Kasumi-1 (cell line): Measurements from ENCODE around the gene APAF1.
"Not testable (repeated sequence)": the region's sequence is repeated elsewhere in the genome, so short reads cannot be mapped to it uniquely, and the experiment has no call there.

Experiments
- DNase-seq, 2 experiments: peaks; one replicate each; lab custom pipeline; 2025; lab: John Stamatoyannopoulos, UW

Gene APAF1

DNA sequence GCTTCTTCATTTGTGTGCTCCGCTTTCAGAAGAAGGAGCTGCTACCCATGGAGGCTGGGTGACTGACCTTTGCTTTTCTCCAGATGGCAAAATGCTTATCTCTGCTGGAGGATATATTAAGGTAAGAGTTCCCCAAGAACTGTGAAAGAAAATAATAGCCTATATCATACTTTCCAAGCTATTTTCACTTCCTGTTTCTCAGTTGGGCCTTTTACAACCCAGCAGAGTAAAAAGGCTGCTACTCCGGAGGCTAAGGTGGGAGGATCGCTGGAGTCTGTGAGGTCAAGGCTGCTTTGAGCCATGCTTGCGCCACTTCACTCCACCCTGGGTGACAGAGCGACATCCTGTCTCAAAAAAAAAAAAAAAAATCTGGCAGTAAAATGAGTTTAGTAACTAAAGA is 82.1 kb downstream of the APAF1 start:
- no peak for DNase-seq

DNA sequence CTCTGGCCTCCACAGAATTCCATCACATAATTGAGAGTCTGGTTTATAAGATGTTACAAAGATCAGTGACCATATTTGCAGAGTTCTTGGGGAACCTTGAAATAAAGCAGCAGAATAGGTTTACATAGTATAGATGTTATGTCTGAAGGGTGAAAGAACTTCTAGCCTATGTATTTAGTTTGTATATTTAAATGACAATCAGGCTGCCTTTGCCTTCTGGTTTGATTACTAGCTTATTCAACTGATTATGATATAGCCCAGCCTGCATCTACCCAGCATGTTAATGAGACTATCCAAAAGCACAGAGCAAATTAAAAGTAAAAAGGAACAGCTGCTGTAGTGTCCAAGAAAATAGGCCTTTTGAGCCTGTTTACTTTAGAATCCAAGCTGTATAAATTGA is 85.3 kb downstream of the APAF1 start:
- no peak for DNase-seq

DNA sequence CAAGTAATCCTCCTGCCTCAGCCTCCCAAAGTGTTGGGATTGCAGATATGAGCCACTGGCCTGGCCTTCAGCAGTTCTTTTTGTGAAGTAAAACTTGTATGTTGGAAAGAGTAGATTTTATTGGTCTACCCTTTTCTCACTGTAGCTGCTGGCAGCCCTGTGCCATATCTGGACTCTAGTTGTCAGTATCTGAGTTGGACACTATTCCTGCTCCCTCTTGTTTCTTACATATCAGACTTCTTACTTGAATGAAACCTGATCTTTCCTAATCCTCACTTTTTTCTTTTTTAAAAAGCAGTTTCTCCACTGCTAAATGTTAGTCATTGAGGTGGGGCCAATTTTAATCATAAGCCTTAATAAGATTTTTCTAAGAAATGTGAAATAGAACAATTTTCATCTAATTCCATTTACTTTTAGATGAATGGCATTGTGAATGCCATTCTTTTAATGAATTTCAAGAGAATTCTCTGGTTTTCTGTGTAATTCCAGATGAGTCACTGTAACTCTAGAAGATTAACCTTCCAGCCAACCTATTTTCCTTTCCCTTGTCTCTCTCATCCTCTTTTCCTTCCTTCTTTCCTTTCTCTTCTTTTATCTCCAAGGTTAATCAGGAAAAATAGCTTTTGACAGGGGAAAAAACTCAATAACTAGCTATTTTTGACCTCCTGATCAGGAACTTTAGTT is 88.7 kb downstream of the APAF1 start:
- DNase-seq, result no peak

DNA sequence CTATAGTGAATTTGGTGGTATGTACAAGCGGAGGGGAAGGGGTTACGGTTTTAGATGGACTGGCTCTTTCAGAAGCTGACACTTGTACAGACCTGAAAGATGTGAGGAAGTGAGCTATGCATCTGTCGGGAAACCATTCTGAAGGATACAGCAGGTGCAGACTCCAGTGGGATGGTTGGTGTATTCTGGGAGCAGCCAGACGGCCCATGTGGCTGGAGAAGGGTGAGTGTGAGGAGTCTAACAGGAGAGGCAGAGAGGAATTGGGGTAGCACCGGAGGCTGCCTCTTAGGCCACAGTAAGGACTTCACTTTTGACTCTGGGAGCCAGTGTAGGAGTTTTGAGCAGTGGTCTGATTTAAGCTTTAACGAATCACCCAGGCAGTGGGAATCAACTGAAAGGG is 90.7 kb downstream of the APAF1 start:
- DNase-seq, result no peak

DNA sequence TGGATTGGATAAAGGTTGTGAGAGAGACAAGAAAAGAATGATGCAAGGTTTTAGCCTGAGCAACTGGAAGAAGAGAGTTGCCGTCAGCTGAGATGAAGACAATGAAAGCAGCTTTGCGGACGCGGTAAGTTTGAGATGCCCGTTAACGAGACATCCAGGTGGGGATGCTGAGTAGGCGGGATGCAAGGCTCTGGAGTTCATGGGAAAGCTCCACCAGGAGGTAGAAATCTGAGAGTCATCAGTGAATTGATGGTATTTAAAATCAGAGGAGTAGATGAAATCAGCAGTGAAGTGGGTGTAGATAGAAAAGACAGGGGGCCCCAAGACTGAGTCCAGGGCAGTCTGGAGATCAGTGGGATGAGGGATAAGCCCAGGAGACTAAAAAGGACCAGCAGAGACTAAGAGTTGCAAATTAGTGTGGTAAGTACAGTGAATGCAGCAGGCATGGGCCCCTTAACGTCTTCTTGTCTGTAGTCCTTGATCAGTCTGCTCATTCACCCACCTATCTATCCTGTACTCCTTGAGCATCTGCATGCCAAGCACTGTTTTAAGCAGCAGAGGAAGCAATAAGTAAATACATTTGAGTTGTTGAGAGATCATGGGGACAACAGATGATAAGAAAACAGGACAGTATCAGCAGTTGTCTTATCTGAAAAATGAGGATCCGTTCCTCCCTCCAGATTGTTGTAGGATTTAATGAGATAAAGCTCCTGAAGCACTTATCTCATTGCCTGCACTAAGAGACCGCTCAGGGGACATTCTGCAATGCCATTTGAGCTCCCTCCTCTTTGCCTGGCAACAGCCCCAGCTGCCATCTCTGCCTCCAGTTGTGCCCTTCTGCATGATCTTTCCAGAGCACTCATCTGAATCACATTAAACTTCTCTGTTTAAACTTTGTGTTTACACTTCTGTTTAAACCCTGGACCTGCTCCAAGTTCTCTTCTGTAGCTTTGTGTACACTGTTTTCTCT is 91.5 kb downstream of the APAF1 start:
- no peak for DNase-seq

DNA sequence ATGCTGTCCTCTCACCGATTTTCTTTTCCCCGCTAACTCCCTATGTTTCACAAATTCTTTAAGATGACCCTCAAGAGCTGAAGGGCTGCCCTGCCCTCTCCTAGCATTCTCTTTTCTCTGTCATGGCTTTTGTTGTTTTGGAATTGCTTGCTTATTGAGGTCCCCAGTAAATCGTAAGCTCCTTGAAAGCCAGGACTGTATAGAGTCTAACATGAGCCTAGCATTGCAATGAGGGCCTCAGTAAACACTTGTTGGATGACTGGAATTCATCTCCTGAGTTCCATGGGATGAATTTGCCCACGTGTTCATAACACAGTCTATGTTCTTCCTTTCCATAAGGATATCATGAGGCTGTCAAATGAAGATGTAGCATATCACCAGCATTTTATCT is 92.2 kb downstream of the APAF1 start:
- DNase-seq, result no peak

DNA sequence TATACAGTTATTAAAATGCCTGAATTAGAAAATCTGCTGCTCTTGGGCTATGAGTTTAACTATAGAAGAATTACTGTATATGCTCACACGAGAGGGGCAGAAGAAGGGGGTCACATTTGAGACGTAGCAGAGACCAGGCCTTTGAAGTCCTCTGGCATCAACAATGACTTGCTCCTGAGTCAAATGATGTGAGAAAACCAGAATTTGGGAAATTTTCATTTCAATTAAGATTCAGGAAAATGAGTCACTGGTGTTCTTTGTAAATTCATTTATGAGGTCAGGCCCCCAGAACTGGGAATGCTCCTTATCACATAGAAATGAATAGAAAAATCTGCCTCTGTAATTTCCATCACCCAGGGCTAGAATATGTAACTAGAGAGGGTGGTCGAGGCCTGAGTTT is 92.9 kb downstream of the APAF1 start:
- no peak for DNase-seq

DNA sequence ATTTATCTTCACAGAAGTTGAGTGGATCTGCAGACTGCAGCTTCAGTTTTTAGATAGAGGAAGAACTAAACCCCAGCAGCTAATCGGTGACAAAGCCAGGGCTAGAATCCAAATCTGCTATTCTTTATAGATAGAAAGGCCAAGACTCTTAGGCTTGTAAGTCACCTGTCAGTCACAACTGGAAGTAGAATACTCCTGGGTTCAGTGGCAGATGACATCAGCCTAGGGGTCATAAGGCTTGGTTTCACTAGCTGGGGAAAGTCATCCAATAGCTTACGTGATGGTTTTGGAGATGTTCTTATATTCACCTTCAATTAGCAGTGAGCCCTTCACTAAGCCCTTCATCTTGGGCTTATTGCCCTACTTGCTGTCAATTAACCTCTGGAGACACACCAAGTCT is 93.4 kb downstream of the APAF1 start:
- no peak for DNase-seq

DNA sequence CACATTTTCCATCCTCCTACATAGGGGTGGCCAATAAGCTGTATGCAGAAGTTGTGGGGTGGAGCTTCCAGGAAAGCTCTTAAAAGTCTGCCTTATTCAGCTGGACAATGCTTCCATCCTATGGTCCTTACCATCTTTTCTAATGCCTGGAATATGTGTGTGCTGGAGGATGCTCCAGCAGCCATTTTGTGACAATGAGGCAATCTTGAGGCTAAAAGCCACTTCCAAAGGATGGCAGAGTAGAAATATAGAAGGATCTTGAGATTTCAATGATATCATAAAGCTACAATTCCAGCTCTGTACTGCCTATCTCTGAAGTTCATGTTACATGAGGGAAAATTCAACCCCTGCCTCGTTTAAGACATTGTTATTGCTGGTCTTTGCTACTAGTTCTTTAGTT is 95.7 kb downstream of the APAF1 start:
- no peak for DNase-seq

DNA sequence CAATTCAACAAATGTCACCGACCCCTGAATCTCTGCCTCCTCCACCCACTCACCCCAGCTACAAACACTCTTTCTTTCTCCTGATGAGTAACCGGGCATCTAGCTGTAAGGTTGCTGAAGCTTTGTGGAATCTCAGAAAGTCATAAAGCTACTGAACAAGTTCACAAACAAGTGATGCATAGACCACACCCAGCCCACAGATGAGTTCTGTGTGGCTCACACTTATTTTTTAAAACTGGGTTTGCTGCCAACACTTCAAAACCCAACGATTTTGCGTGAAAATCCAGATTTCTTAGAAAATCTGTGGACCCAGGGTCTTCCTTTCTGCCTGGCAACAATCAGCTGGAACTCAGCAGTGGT is 96.1 kb downstream of the APAF1 start:
- DNase-seq, result no peak

DNA sequence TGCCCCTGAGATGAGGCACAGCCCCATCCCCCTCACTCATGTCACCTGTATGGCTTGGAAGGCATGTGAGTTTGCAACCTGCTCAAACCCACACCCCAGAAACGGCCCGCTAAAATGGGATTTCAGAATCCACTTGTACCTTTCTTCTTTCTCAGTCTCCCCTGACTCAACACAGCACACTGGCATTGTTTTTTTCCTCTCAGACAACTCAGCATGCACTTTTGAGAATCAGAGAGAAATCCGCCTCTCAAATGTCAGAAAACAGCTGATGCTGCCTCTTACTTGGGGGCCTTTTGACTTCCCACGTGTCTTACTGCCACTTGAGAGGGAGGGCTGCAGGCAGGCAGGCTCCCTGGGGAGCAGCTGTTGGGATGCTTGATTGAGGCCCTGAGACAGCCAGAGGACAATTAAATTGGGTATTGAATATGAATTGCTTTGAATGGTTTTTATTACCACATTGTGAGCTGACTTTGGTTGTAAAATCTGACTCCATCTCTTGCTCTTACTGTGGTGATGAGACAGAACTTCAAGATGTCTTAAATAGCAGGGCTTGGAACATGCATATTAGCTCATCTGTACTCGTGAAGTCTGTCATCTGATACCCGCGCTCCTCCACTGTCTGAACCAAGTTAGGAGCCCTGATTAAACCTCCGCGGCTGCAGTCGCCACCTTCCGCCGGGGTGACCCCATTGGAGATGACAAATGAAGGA is 96.6 kb downstream of the APAF1 start:
- DNase-seq, result no peak

DNA sequence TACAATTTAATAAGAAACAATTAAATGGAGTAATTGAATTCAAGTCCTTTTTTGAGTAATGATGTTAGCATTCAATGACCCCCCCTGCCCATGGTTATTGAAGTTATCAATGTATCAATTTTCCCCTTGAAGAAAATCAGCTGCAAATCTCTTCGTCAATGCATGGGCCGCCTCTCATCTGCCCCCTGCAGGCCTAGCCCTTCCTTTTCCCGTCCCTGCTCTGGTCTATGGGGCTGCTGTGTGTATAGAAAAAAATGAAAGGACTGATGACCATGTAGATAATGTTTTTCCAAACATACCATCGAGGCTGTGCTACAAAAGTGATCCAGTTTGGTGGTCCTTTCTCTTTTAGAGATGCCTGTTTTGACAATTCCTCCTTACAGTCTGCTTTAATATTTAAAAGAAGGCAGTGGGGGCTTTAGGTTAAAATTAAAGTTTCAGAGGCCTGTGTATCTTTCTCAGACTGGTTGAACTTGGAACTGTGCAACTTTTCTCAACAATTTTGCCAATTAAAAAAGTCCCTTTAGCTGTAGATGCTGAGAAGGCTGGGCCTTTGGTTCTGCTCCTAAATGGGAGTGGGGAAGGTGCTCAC is 98.4 kb downstream of the APAF1 start:
- DNase-seq, result peak; percentile 61 to 70

DNA sequence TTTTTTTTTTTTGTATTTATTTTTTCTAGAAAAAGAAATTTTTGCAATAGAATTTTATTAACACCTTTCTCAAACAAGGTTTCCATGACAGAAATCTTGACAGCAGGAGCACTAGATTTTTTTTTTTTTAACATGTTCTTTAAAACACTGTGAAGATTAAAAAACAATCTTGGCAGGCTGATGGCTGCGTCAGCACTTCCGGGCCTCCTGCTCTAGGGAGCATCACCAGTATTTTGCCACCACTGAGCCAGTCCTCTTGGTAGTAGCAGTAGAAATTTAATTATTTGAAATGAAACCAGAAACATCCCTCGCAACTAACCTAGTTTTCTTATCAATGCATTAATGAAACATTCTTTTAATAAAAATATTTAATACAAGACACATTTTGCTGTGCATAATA is 99.6 kb downstream of the APAF1 start:
- no peak for DNase-seq

DNA sequence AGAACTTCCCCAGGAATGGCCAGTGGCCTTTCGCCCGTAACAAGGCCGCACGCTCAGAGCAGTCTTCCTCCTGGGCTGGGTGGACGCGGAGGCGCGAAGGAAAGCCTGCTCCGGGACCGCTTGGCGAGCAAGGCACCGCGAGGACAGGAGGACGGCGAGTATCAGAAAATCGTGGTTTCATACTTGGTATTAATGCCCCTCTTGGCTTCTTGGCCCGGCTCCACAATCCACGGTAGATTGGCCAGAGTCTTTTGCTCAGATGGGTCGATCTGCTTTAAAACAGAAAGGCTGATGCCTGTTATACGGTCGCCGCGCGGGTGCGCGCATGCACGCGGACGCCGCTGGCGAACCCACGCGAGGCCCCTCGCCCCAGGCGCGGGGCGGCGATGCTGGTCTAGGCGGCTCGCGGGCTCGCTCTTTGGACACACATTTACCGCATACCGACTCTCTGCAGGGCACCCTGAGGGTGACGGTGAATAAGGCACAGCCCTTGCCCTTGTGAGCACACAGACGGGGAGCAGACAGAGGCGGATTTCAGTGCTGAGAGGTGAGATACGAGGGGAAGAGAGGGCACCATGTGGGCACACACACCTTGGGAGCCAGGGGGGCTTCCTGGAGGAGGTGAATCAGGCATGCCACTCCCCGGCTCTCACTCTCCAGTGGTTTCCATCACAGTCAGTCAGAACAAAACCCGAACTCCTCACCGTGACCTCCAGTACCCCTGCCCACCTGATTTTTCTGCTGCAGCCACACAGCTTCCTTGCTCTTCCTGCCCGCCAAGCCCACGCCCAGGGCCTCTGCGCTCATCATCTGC is 100.7 kb downstream of the APAF1 start:
- no peak for DNase-seq

DNA sequence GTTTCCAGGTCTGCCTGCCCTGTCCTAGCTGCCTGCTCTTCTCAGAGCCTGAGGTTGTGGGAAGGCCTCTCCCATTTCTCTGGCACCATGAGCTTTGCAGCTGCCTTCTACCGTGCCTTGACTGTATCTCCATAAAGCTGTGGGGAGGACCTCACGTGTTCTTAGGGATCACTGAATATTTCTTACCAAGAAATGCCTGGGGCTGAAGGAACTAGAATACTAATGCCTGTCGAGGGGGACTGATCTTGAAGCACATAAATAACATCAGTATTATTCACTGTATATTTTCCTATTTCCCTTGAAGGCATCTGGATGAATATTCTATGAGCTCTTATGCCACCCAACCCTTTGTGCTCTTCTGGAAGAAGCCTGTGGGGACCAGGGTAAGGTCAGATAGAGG is 103.4 kb downstream of the APAF1 start:
- DNase-seq, result no peak

DNA sequence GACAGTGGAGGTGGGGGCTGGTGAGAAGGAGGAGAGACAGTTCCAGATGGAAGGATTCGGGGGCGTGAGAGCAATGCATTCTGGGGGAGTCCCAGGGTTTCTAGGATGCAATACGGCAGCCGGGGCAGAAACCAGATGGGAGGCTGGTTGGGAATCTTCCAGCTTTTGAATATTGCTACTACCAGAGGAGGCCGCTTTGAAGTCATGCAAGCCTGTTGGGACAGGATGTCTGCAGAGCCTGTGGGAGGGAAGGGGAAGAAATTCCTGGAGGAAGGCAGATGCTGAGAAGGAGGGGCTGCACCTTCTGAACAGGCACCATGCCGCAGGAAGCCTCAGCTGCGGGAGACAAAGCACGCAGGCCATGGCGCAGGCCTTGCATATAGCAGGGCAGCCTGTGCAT is 105.4 kb downstream of the APAF1 start:
- no peak for DNase-seq

DNA sequence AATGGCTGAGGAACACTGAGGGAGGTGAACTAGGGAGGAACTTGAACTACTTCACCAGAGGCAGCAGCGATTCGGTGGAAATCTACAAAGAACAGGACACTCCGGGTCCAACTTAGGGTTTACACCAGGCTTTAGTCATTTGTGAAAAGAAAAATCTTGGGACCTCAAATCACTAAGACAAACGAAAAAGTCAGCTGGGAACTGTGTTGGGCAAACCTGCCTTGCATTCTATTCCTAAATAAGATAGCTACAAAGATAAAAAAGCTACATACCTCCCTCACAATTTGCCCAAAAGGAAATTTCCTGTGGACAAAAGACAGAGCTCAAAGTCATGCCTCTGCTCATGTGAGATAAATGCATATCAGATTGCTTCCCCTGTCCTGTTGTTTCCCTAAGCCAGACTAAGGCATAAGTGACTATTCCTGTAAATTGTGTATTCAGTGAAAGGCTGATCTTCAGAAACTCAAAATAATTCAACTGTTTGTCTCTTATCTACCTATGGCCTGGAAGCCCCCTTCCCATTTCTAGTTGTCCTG is 106.6 kb downstream of the APAF1 start:
- DNase-seq, result no peak

DNA sequence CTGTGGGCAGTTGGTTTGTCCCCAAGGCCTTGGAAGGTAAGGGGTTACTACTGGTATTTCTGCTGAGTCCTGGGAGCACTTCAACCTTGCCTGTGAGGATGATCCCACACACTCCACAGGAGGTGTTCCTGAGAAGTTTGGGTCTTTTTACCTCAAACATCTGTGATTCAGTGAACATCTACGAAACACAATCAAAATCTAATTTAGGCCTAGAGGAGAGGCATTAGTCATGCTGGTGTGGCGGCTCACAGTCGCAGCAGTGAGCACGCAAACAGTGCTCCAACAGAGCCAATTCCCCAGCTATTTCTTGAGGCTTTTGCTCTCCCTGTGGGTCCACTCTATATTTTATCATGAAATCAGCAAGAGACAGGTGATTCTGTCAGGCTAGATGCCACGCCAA is 107.6 kb downstream of the APAF1 start:
- DNase-seq, result no peak

DNA sequence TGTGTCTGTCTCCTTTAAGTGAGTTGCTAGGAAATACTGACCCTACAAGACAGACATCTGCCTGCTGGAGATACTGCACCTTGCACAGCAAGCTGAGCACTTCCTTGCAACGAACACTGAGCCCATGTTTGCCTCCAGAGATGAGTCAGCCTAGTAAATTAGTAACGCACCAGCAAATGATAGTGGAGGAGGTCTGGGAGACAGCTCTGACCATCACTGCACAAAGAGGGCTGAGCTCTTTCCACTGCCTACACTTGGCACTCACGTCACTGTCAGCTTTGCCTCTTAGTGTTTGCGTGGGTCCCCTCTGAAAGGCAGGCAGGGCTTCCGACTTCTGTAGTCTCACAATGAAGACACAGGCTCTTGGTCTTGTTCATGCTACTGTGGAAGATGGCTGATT is 109.0 kb downstream of the APAF1 start:
- peak; percentile 2 to 18 for DNase-seq

DNA sequence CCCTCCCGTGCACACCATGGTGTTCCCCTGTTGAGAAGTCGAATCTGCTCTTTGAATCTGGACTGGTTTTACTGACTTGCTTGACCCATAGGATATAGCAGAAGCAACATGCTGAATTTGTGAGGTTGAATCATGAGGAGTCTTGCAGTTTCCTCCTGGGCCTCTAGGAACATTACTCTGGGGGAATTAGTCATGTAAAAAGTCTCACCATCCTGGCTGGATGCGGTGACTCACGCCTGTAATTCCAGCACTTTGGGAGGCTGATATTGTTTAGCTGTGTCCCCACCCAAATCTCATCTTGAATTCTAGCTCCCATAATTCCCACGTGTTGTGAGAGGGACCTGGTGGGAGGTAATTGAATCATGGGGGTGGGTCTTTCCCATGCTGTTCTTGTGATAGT is 110.8 kb downstream of the APAF1 start:
- DNase-seq, result not testable (repeated sequence)

DNA sequence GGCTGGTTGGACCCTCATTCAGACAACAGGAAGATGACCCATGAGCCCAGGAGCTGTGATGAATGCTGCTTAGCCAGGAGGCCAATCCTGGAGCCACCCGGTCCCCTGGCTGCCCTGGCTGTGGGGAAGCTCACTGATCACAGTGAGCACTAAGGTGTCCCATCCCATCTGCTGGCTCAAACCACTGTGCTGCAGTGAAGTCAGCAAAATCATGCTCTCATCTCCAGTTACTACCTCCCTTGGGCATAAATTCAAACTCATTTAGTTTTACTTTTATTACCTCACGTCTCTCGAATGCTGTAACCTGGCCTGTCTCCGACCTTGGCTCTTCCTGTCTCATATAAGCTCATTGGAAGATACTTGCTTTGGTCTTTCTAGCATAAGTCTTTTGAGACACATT is 112.4 kb downstream of the APAF1 start:
- DNase-seq, result no peak
